ENCODE data around the gene ELFN1.
A peak's percentile ranks its signal among the peaks of the same experiment; 100 is the strongest.

Gene ELFN1

DNA sequence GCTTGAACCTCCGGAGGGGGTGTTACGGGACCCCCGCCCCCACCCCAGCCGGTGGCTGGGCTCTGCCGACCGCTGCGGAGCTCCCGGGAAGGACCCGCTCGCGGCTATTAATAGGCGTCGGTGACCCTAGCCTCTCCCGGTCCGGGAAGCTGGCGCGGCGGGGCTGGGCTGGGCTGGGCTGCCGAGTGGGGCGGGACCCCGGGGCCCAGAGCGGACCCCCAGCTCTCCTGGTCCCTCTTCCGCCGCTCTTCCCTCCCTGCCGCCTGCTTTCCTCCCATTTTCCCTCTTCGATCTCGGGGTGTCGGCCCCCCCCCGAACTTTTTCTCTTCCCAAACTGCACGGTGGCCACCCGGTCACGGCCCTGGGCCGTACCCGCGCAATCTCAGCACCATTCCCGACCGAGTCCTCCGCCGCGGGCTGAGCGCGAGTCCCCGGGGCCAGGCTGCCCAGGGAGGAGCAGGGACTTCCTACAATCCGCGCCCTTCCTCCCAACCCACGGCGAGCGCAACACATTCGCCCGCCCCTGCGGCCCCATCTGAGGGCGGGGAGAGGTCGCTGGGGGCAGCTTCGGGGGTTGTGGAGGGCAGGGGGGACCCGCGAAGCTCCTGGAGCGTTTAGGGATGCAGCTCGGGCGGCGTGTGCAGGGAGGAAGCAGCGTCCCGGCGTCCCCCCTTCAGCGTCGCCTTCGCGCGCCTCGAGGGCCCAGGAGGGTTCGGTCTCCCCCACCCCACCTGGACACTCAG lies 3.1 kb upstream of the ELFN1 start:
- Histone ChIP-seq H3K36me3 (ENCODE audit: control insufficient read depth in 4 of 4, insufficient read depth in 4 of 4, low read length in 3 of 4) (no peaks in the 10 kb centered on the region), H3K4me3 (ENCODE audit: control insufficient read depth in 1 of 7, extremely low read depth in 1 of 7, insufficient read depth in 4 of 7, low read depth in 2 of 7, low read length in 6 of 7) (peak overlapping the region in 6 of 7 experiments; percentile 3 to 66 (median 49)), H3K9me3 (ENCODE audit: control extremely low read depth in 1 of 5, control insufficient read depth in 4 of 5, insufficient read depth in 2 of 5, low read depth in 1 of 5, low read length in 4 of 5) (peaks cover 0 to 3% (median 0%) of the 10 kb centered on the region in 5 experiments), H3K4me1 (ENCODE audit: control extremely low read depth in 1 of 4, control insufficient read depth in 4 of 4, insufficient read depth in 4 of 4, low read length in 3 of 4) (peaks cover 0 to 45% (median 32%) of the 10 kb centered on the region in 4 experiments), H3K27me3 (replicated peaks in 2 of 5; ENCODE audit: control insufficient read depth in 4 of 5, insufficient read depth in 5 of 5, low read length in 4 of 5) (peaks cover 2 to 94% (median 32%) of the 10 kb centered on the region in 5 experiments), H3K27ac (ENCODE audit: insufficient read depth in 1 of 2, low read depth in 1 of 2, low read length in 2 of 2, poor library complexity in 1 of 2, severe bottlenecking in 2 of 2) (no peak overlapping the region)
- ChIA-PET CTCF (no interaction called here), POLR2A (no interaction called here)
- DNase-seq: peak in 1 of 3 donors; percentile 24
- WGBS (ENCODE audit: insufficient coverage): under 1% methylated on average over 33 of the region's 70 CpGs

DNA sequence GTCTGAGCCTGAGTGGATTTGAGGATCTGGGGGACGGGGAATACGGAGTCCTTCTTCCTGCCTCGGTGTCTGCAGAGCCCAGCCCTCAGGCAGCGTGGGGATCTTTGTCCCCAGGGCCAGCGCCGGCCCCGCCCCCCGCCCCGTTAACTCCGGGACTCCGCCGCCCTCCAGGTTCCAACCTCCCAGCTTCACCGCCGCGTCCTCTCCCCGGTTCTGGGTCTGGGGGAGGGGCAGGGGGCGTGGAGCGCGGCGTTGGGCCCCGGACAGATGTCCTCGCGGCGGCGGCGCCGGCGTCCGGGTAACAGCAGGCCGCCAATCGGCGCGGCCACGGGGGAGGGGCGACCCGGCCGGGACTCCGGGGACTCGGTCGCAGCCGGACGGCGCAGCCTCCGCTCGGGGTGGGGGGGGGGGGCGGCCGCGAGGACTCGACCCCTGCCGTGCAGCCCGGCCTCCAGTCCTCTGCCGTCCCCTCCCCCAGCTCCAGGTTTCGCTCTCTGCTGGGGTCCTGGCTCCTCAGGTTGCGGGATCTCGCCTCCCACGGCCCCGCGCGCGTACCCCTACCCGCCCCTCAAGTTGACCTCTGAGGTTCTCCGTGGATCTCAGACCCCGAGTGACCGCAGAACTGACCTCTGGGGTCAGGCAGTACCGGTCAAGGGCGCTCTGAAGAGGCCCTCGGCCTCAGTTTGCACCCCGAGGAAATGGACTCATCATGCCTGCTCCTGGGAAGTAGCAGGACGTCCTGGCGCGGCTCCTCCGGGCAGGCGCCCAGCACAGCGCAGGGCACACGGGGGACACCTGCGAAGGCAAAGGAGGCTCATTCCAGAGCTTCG lies 2.3 kb upstream of the ELFN1 start:
- ChIA-PET CTCF (no interaction called here), POLR2A (no interaction called here)
- Histone ChIP-seq H3K27ac (ENCODE audit: insufficient read depth in 1 of 2, low read depth in 1 of 2, low read length in 2 of 2, poor library complexity in 1 of 2, severe bottlenecking in 2 of 2) (no peak overlapping the region), H3K4me3 (ENCODE audit: control insufficient read depth in 1 of 7, extremely low read depth in 1 of 7, insufficient read depth in 4 of 7, low read depth in 2 of 7, low read length in 6 of 7) (peak overlapping the region in 6 of 7 experiments; percentile 3 to 66 (median 49)), H3K9me3 (ENCODE audit: control extremely low read depth in 1 of 5, control insufficient read depth in 4 of 5, insufficient read depth in 2 of 5, low read depth in 1 of 5, low read length in 4 of 5) (peaks cover 0 to 3% (median 0%) of the 10 kb centered on the region in 5 experiments), H3K36me3 (ENCODE audit: control insufficient read depth in 4 of 4, insufficient read depth in 4 of 4, low read length in 3 of 4) (no peaks in the 10 kb centered on the region), H3K4me1 (ENCODE audit: control extremely low read depth in 1 of 4, control insufficient read depth in 4 of 4, insufficient read depth in 4 of 4, low read length in 3 of 4) (peaks cover 0 to 45% (median 32%) of the 10 kb centered on the region in 4 experiments), H3K27me3 (replicated peaks in 2 of 5; ENCODE audit: control insufficient read depth in 4 of 5, insufficient read depth in 5 of 5, low read length in 4 of 5) (peaks cover 0 to 94% (median 37%) of the 10 kb centered on the region in 5 experiments)
- WGBS (ENCODE audit: insufficient coverage): 9% methylated on average over 43 of the region's 77 CpGs
- DNase-seq: peak in 1 of 3 donors; percentile 27

DNA sequence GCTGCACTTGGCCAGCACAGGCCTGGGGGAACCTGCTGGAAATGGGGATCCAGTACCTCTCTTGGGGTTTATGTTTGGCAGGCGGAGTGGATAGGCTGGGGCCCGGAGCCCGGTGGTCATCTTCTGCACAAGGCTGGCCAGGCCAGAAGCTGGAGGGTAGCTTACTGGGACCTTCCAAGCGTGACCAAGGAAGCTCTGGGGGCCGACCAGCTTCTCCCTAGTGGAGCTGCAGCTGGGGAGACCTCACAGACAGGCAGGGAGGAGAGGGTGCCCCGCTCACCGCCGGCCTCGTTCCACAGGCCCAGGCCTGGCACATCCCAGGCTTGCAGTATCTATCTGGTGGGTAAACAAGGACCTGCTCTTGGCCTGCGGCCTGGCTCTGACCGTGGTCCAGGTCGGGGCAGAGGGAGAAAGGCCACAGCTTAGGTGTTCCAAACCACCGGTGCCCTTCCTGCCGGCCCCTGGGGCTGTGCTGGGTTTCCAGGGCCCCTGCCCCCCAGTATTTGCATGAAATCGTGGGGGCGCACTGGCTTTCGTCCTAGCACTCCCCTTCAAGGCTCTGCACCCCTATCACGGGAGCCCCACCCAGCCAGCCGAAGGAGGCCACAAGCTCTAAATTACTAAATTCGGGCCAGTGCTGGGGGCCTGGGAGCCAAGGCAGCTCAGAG lies 1.5 kb upstream of the ELFN1 start:
- ChIA-PET CTCF (no interaction called here), POLR2A (no interaction called here)
- H3K36me3 ChIP-seq (ENCODE audit: control insufficient read depth in 4 of 4, insufficient read depth in 4 of 4, low read length in 3 of 4): no peaks in the 10 kb centered on the region
- DNase-seq: no peak
- no peak overlapping the region for H3K27ac ChIP-seq (ENCODE audit: insufficient read depth in 1 of 2, low read depth in 1 of 2, low read length in 2 of 2, poor library complexity in 1 of 2, severe bottlenecking in 2 of 2)
- 18% methylated on average over 15 of the region's 20 CpGs for WGBS (ENCODE audit: insufficient coverage)
- peak overlapping the region in 1 of 7 experiments; percentile 19 for H3K4me3 ChIP-seq (ENCODE audit: control insufficient read depth in 1 of 7, extremely low read depth in 1 of 7, insufficient read depth in 4 of 7, low read depth in 2 of 7, low read length in 6 of 7)
- H3K9me3 ChIP-seq (ENCODE audit: control extremely low read depth in 1 of 5, control insufficient read depth in 4 of 5, insufficient read depth in 2 of 5, low read depth in 1 of 5, low read length in 4 of 5): no peaks in the 10 kb centered on the region
- peaks cover 0 to 45% (median 32%) of the 10 kb centered on the region in 4 experiments for H3K4me1 ChIP-seq (ENCODE audit: control extremely low read depth in 1 of 4, control insufficient read depth in 4 of 4, insufficient read depth in 4 of 4, low read length in 3 of 4)
- H3K27me3 ChIP-seq (replicated peaks in 2 of 5; ENCODE audit: control insufficient read depth in 4 of 5, insufficient read depth in 5 of 5, low read length in 4 of 5): peaks cover 0 to 92% (median 35%) of the 10 kb centered on the region in 5 experiments

DNA sequence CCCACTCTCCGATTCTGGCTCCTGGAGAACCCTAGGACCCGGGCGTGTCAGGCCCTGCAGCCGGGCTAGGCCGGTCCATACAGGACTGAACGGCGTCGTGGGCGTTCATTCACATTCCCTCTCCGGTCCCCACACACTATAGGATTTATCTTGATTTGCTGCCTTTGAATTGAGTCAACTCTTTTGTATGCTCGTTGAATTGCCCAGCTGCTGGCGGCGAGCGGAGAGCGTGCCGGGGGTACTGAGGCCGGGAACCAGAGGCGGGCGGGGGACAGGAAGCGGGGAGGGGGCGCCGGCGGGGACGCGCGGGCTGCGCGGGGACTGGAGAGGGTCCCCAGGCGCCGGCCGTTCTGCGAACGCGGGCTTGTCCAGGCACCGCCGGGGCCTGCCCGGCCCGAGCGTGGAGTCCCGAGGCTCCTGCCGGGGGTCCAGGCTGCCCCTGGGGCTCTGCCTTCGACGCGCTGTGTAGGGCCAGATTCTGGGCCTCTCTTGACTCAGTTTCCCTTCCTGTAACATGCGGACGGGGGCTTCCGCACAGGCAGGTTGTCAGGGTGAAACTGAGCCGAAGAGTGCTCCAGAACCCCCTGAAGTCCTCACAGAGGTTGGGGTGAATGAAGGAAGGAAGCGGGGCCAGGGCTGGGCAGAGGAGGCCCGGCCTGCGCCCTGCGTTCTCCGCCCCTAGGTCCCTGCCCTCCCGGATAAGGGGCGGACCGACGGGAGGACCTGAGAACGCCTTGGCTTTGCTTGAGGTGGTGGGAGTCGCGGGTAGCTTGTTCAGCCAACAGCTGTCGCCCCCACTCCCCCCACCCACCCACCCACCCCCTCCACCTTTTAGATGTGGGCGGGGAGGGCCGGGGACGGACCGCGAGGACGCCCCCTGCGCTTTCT lies 769 bp upstream of the ELFN1 start:
- ChIA-PET CTCF (no interaction called here), POLR2A (no interaction called here)
- 3% methylated on average over 48 of the region's 68 CpGs for WGBS (ENCODE audit: insufficient coverage)
- DNase-seq: no peak
- Histone ChIP-seq H3K36me3 (ENCODE audit: control insufficient read depth in 4 of 4, insufficient read depth in 4 of 4, low read length in 3 of 4) (no peaks in the 10 kb centered on the region), H3K9me3 (ENCODE audit: control extremely low read depth in 1 of 5, control insufficient read depth in 4 of 5, insufficient read depth in 2 of 5, low read depth in 1 of 5, low read length in 4 of 5) (no peaks in the 10 kb centered on the region), H3K27me3 (replicated peaks in 2 of 5; ENCODE audit: control insufficient read depth in 4 of 5, insufficient read depth in 5 of 5, low read length in 4 of 5) (peaks cover 0 to 92% (median 28%) of the 10 kb centered on the region in 5 experiments), H3K4me1 (ENCODE audit: control extremely low read depth in 1 of 4, control insufficient read depth in 4 of 4, insufficient read depth in 4 of 4, low read length in 3 of 4) (peaks cover 0 to 40% (median 31%) of the 10 kb centered on the region in 4 experiments), H3K27ac (ENCODE audit: insufficient read depth in 1 of 2, low read depth in 1 of 2, low read length in 2 of 2, poor library complexity in 1 of 2, severe bottlenecking in 2 of 2) (no peak overlapping the region), H3K4me3 (ENCODE audit: control insufficient read depth in 1 of 7, extremely low read depth in 1 of 7, insufficient read depth in 4 of 7, low read depth in 2 of 7, low read length in 6 of 7) (peak overlapping the region in 1 of 7 experiments; percentile 3)

DNA sequence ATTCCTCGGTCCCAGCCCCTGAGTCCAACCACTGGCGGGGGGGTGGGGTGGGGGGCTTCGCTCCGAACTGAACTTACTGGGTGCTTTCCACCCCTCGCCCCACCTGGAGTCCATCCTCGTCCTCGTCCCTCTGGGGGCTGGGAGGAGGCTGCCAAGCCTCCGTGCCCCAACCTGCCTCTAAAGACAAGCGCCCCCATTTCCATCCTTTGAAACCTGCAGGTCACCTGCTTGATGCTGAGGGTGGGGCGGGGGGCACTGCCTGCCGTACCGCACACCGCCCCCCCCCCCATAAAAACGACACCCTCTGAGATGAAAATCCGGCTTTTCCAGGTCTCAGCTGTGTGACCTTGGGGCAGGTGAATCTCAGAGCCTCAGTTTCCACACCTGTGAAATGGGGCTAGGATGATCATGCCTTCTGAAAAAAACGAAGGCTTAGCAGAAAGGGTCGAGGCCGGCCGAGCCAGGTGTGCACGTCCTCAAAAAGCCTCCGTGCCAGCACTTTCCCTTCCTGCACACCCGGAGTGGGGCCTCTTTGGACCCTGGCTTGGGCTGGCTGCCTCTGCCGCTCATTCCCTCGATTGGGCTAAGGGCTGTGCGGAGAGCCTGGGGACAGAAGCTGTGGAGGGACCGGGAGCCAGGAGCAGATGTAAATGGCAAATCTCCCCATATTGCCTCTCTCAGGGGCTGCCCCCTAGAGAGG lies 967 bp downstream of the ELFN1 start:
- Histone ChIP-seq H3K36me3 (ENCODE audit: control insufficient read depth in 4 of 4, insufficient read depth in 4 of 4, low read length in 3 of 4) (no peaks in the 10 kb centered on the region), H3K4me3 (ENCODE audit: control insufficient read depth in 1 of 7, extremely low read depth in 1 of 7, insufficient read depth in 4 of 7, low read depth in 2 of 7, low read length in 6 of 7) (peak overlapping the region in 1 of 7 experiments; percentile 4)
- POLR2A ChIA-PET: no interaction called here

More for the DNA sequence above, 967 bp downstream of the ELFN1 start:
- CTCF ChIA-PET: no interaction called here
- Histone ChIP-seq H3K27me3 (replicated peaks in 2 of 5; ENCODE audit: control insufficient read depth in 4 of 5, insufficient read depth in 5 of 5, low read length in 4 of 5) (peaks cover 0 to 96% (median 28%) of the 10 kb centered on the region in 5 experiments), H3K9me3 (ENCODE audit: control extremely low read depth in 1 of 5, control insufficient read depth in 4 of 5, insufficient read depth in 2 of 5, low read depth in 1 of 5, low read length in 4 of 5) (no peaks in the 10 kb centered on the region), H3K27ac (ENCODE audit: insufficient read depth in 1 of 2, low read depth in 1 of 2, low read length in 2 of 2, poor library complexity in 1 of 2, severe bottlenecking in 2 of 2) (no peak overlapping the region), H3K4me1 (ENCODE audit: control extremely low read depth in 1 of 4, control insufficient read depth in 4 of 4, insufficient read depth in 4 of 4, low read length in 3 of 4) (peaks cover 0 to 29% (median 25%) of the 10 kb centered on the region in 4 experiments)
- no peak for DNase-seq
- WGBS (ENCODE audit: insufficient coverage): 29% methylated on average over 14 of the region's 26 CpGs
